Lung microvascular endothelial cell (primary cell): ENCODE data around the gene PFN3. TPM values are rescaled to one million over a fixed set of nuclear protein-coding genes. Genes with fewer than 3 reads are reported as not detected.

Experiments used
- DNase-seq, 2 donors: peaks; one replicate each; pipeline versions ENCODE4 v3.0.0 to v3.0.0-alpha.2; 2010; ENCODE audit warnings: low read depth in 2 of 2
- total RNA-seq: library from RNA; depleted of rRNA; stranded (reverse); fragments of >200 nt; gene quantifications from 2 replicates; pipeline ENCODE4 v1.2.1, GENCODE V29; 2014

Gene PFN3, protein sequence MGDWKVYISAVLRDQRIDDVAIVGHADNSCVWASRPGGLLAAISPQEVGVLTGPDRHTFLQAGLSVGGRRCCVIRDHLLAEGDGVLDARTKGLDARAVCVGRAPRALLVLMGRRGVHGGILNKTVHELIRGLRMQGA
- total RNA-seq = not detected in 2 replicates

GRCh38 chr5:177399997-177400868, at the start of gene PFN3:
PFN3 (minus strand) TSS chr5:177400661; CDS start chr5:177400576, 85 bp downstream.
- peak in 1 of 2 donors; percentile 51 for DNase-seq

- no peak for DNase-seq
These were observed 48.9 kb upstream of the PFN3 start for GRCh38 chr5:177449140-177450061.

DNA sequence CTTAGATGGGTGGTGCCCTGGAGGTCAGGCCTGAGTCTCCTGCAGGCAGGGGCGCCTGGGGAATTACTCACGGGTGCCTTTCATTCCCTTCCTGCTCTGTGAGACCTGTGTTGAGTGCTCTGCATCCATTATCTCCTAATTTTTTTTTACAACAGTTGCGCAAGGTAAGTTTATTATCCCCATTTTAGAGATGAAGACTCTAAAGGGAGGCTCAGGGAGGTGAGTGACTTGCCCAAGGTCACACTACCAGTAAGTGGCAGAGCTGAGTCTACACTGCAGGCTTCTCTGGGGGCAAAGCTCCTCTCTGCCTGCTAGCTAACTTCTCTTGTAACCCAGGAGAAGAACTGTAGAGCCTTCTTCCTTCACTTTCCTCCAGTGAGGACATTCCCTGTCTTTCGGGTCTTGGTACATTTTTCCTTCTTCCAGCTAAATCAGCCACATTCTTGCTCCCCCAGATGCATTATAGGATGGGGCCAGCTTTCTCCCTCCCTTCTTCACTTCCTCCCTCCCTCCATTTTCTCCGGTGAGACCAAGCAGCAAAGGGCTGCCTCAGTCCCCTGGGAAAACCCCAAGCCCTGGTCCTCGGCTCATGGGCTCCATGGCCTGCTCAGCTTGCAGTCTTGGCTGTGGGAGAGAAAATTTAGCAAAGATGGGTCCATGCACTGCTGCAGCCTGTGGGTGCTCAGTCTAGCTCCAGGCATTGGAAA, 47.9 kb upstream of the PFN3 start:
- no peak for DNase-seq

- DNase-seq = peak; percentile 42 to 54
These were observed 47.3 kb upstream of the PFN3 start for GRCh38 chr5:177447611-177448243.

DNA sequence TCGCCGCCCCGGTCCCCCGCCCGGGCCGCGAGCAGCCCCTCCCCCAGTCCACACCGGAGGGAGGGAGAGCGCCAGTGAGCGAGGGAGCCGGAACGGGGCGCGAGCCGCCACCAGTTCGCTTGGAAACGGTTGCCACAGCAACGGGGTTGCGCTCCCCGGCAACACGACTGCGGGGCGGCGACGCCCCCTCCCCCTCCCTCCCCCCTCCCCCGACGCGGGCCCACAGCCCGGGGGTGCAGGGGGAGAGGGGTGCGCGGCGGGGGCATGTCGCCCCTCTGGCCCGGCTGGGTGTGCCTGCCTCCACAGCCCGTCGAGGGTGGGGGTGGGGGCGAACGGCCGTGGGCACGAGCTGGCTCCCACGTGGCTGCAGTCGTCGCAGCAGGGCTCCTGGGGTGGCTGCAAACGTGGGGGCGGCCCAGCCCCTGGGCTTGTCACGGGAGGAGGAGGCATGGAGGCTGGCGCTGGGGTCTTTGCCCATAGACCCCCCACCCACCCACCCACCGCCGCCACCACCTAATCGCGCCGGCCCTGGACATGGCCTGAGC, 46.7 kb upstream of the PFN3 start:
- DNase-seq = peak; percentile 29 to 54

DNA sequence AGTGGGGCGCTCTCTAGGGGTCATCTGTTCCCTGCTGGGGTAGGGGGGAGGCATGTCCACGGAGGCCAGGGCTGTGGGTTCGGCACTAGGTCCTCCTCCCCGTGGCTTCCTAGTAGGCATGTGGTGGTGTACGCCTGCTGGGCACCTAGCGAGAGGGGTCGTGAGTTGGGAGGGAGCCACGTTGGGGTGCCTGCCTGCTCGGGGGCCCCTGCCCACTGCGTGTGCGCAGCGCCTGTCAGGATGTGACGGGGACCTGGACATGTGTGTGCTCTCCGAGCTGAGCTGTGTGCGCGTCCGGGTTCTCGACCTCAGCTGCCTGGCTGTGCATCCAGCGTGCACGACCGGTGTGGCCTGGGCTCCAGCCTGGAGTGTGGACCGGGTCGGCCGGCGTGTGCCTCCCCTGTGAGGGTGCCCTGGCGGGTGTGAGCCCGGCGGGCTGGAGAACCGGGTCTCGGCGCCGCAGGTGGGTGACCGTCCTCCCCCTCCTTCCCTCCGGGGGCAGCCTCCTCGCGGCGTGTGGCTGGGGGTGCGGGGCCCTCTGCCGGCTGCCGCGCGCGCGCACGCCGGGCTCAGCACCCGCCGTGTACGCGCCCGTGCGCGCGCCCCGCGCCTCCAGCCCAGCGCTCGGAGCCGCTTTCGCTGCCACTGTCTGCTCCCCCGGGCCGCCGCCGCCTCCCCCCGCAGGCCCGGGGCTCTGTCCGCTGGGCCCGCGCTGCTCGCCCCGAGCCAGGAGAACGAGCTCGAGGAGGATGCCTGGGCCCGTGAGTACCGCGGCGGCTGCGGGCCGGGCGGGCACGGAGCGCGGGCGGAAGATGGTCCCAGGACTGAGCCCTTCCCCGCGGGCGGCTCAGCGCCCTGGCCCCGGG, 46.0 kb upstream of the PFN3 start, which contains the start of gene PRR7:
Gene PRR7, plus strand, starts transcription at position 615 of the 866 bp plus-strand sequence. CDS start 8,254 bp downstream, outside the sequence.
- peak; percentile 71 to 80 for DNase-seq

DNA sequence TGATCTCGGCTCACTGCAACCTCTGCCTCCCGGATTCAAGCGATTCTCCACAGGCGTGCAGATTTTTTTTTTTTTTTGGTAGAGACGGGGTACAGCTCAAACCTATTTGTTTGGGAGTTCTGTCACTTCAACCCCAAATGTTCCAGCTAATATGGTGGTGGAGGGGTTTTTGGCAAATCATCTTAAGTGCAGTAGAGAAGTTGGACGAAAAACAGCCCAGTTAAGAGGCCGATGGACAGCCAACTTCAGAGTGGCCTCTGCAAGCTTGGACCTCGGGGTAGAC, 45.4 kb upstream of the PFN3 start:
- no peak for DNase-seq

GRCh38 chr5:177445052-177445916, 44.8 kb upstream of the PFN3 start:
- DNase-seq = no peak

GRCh38 chr5:177444106-177445051, 43.9 kb upstream of the PFN3 start:
- no peak for DNase-seq

DNA sequence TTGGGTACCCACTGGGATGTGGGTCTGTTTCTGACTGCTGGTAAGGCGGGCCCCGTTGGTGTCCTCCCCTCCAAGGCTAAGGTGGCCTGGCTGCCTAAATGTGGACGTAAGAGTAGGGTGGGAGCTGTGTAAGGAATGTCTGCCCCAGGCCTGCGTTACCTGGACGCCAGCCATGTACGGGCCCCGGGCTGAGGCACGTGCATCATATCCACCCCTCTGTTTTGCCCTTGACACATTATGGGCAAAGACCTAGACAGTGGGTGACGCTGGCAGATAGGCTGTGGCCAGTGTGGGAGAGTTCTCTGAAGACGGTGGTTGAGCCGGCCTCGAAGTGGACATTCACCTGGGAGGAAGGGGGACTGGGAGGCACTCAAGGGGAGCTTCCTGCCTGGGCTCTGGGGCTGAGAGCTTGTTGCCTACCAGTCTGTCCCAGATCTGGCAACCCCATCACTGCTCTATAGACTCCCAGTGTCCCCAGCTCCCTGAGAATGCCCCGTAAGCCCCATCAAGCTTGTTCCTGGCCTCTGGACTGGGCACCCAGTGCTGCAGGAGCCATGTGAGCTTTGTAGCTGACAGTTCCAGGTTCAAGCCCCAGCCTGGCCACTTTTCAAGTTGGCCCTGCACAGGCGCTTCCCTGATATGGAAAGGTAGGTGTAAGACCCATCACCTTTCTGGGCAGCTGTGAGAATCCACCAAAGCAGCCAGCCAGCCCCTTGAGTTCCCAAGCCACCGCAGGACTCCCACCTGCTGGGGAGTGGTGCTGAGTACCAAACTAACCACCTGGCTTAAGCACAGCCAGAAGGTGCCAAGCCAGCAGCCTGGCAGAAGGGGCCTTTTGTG, 42.9 kb upstream of the PFN3 start:
- DNase-seq = no peak

- DNase-seq = no peak
These were observed 41.8 kb upstream of the PFN3 start for GRCh38 chr5:177442066-177442826.

DNA sequence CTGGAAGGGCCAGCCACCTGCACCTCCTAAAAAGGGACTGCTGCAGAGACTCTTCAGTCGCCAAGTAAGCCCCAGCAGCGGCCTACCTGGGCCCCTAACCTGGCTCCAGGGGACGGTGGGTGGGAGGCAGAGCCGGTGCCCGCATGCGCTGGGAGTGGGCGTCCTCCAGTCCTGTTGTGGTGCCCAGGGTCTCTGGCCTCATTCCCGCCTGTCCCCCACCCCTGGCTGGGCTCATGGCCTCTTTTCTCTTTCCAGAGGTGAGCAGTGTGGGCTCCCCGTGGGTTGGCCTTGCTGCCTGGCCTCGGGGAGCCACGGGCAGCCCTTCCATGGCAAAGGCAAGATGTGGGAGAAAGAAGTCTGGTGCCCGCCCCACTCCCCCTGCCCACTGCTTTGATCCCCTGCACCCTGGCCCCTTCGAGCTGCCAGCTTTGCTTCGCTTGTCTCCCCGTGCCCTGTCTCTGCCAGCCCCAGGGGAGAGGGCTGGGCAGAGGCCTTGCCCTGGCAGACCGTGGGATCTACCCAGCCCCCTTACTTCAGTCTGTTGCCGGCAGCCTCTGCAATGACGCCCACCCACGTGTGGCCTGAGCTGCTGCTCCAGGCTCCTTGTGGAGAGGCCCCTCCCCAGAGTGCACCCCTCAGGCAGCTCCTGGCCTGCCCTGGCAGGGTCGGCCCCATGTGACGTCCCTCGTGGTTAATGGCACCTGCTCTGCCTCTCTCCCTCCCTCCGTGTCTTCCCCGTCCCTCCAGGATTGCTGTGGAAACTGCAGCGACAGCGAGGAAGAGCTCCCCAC, 40.7 kb upstream of the PFN3 start:
- no peak for DNase-seq

DNA sequence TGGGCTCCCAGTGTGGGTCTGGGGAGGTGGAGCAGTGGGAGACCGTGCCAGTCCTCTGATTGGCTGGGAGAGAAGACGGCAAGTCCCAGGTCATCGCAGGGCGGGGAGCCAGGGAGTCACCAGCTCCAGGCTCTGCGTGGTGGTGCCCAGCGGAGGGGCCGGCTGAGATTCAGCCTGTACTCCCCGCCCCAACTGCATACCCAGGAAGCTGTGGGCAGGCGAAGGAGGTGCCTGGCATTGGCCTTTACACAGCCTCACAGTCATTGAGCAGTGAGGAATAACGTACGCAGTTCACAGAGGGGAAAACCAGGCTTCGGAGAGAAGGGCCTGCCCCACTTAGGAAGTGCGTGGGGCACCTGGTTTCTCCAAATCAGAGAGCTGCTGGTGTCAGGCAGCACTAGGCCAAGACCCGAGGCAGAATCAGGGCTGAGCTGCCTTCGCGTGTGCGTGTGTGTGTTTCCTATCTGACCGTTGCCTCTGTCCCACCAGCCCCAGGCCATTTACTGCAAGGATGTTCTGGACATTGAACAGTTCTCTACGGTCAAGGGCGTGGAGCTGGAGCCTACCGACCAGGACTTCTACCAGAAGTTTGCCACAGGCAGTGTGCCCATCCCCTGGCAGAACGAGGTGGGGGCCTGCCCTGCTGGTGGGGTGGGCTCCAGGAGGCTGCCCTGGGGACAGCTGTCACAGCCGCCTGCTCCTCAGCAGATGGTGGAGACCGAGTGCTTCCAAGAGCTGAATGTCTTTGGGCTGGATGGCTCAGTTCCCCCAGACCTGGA, 39.9 kb upstream of the PFN3 start:
- no peak for DNase-seq

DNA sequence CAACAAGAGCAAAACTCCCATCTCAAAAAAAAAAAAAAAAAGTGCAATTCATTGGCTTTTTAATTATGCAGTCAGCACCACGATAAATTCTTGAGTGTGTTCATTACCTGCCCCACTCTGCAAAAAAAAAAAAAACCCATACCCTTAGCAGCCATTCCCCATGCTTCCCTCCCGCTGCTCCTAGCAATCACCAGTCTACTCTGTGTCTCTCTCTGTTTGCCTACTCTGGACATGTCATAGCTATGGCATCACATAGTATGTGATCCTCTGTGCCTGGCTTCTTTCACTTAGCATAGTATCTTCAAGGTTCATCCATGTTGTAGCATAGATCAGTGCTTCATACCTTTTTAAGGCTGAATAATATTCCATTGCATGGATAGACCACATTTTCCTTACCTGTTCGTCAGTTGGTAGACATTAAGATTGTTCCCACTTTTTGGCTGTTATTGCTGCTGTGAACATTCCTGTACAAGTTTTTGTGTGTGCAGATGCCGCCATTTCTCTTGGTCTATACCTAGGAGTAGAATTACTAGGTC, 39.1 kb upstream of the PFN3 start:
- DNase-seq = no peak
